HTERT RPE-1 (cell line): Measurements from ENCODE around the gene RAB11FIP3.
"Not testable (repeated sequence)": the region's sequence is repeated elsewhere in the genome, so short reads cannot be mapped to it uniquely, and the experiment has no call there.

ENCODE experiments used
- in situ Hi-C: fragments of 300-500 bp; cut with MboI; formaldehyde crosslinking; loops from 4 replicates; pipeline ENCODE4 v1.14.3; 2020; ENCODE audit warnings: low sequenced_read_pairs

RAB11FIP3 gene

DNA sequence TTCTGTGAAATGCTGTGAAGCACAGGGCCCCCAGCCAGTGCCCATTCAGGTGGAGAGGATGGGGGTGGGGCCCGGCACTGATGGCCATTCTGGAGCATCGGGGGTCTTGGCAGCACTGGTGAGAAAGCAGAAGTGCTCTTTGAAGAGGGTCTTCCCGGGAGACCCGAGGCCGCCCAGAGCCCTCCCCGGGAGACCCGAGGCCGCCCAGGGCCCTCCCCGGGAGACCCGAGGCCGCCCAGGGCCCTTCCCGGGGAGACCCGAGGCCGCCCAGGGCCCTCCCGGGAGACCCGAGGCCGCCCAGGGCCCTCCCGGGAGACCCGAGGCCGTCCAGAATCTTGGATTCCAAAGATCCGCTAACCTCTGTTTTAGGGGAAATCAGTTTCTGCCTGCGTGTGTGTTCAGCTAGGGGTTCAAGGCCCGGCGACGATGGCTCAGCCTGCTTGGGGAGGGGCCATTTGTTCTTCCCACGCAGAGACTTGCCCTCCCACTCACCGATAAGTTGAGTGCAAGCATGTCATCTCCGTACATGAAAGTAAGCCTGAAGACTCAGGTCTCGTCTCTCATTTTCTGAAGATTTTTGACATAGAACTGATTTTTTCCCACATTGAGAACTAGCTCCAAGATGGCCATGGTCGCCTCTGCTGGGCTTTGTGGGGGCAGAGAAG lies 66.9 kb downstream of the RAB11FIP3 start:
- in situ Hi-C loops = no loop called here

- in situ Hi-C loops = not testable (repeated sequence)
Measured at GRCh38 chr16:494676-495075, 69.2 kb downstream of the RAB11FIP3 start.

DNA sequence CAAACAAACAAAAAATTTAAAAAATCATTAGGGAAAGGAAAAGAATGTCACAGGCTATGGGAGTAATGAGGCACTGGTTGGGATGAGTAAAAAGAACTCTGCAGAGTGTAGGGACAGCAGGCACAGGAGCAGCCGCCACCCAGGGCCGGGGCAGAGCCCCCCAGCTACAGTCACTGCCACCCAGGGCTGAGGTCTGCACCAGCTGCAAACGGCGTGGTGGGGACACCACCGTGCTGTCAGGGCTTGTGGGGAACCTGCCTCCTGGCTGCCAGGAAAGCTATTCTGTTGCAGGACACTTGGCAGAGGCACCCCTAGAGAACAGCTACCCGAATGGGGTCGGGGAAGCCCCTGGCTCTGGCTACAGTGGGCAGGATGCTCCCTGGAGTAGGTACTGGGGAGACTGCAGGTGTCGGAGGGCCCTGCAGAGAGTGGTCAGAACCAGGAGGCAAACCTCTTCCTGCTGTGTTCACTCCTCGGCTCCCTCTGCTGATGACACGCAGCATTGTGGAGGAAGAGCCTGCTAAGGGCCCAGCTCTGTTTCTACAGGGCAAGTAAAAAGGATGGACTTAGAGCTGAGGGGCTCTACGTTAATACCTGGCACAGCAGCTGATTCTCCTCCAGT lies 69.8 kb downstream of the RAB11FIP3 start:
- in situ Hi-C loops = no loop called here

DNA sequence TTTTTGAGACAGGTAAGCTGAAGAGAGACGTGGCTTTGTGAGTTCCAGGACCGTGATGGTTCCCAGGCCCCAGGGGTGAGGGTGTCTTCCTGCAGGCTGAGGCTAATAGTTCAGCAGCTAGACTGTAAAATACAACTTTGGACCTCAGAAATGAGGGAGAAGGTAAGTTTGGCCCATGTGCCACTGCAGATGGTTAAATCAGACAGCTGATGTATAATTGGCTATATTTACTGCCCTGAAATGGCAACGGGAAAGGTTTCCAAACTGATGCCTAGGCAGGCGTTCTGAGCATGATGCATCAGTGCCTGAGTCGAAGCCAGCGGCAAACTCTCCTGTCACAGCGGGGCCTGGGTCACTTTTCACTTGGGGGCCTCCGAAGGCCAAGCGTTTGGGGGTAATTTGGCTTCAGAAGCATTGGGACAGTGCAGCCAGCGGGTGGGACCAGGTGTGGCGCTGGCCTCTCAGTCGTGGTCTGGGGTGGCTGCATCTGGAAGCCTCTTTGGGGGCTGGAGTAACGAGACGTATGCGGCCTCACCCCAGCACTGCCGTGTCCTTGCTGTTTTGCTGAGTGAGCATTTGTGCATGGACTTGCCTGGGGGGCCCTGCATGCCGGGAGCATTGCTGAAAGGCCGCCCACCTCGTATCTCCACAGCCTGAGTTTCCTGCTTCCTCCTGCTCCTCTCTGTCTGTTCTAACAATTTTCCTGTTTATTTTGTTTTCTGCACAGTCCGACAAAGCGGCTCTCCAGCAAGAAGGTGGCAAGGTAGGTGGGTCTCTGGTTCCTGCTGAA lies 70.8 kb downstream of the RAB11FIP3 start:
- in situ Hi-C loops = no loop called here

DNA sequence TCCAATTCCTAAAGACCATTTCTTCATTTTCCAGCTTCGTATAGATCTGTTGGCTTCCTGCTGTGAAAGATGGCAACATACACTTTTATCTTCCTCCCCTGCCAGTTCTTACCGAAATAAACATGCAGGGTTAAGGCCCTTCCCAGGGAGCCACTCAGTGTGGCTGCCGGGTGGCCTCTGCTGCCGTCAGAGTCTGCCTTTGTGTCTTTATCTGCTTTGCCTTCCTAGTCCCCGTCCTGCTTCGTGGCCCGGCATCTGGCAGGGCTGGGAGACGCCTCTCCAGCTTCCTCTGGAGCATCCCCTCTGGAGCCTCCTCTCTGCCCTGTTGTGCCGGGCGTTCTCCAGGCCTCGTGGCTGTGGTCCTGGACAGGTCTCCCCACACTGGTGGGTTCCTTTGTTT lies 71.8 kb downstream of the RAB11FIP3 start:
- in situ Hi-C loops = no loop called here

DNA sequence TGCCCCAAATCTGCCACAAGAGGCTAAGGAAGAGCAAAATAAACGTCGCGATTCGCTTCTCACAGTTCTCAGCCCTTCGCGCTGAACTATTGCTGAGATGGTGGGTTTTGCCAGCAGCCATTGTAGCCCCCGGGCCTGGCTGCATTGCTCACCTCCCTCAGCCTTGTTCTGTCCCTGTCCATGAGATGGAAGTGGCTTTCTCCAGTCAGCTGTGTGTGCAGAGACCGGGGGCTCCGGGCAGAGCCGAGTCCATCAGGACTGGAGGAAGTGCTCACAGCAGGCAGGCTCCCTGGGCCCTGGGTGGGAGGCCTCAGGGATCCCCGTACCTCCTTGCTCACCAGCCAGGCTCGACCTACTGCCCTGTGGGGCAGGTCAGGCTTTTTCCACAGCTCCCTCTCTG lies 74.5 kb downstream of the RAB11FIP3 start:
- in situ Hi-C loops = no loop called here

- in situ Hi-C loops = no loop called here
Measured at GRCh38 chr16:500709-501108, 75.3 kb downstream of the RAB11FIP3 start.

GRCh38 chr16:502179-502943 lies 76.9 kb downstream of the RAB11FIP3 start:
- in situ Hi-C loops = no loop called here

DNA sequence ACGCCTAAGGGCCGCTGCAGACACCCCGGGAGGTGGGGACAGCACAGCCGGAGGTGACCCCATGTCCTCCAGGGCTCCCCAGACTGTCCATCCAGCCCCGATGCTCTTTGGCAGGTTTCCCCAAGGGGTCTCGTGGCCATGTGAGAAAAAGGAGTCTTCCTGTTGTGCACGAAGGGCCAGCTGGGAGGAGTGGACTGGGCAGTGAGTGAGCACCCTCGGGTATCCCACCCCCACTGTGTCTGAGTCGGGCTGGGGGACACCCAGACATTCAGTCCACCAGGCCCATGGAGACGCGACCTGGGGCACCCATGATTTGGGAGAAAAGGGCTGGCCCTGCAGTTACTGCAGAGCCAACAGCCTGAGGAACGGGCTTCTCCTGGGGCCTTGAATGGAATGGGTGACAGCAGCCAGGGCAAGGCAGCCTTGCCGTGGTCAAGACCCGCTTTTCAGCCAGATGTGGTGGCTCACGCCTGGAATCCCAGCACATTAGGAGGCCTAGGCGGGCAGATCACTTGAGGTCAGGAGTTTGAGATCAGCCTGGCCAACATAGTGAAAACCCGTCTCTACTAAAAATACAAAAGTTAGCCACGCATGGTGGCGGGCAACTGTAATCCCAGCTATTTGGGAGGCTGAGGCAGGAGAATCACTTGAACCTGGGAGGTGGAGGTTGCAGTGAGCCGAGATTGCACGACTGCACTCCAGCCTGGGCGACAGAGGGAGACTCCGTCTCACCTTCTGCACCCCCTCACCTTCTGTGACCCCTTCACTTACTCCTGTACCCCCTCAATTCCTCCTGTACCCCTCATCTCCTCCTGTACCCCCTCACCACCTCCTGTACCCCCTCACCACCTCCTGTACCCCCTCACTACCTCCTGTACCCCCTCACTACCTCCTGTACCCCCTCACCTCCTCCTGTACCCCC lies 78.0 kb downstream of the RAB11FIP3 start:
- in situ Hi-C loops = no loop called here

GRCh38 chr16:505479-506245 lies 80.2 kb downstream of the RAB11FIP3 start:
- in situ Hi-C loops = no loop called here

GRCh38 chr16:506246-506546 lies 80.7 kb downstream of the RAB11FIP3 start:
- in situ Hi-C loops = no loop called here

DNA sequence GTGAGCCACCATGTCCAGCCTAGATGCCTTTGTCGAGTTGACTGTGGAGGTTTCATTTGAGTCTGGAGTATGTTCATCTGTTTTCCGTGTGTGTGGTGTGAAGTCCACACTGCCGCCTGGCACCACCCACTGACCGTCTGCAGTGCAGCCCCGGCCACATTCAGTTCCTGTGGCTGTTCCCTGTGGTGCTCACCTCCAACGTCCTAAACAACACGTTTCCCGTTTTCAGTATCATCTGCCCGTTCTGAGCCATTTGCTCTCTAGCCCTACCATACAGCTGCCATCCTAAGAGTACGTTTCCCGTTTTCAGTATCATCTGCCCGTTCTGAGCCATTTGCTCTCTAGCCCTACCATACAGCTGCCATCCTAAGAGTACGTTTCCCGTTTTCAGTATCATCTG lies 82.1 kb downstream of the RAB11FIP3 start:
- in situ Hi-C loops = not testable (repeated sequence)

- in situ Hi-C loops = no loop called here
Measured at GRCh38 chr16:507996-508395, 82.5 kb downstream of the RAB11FIP3 start.

DNA sequence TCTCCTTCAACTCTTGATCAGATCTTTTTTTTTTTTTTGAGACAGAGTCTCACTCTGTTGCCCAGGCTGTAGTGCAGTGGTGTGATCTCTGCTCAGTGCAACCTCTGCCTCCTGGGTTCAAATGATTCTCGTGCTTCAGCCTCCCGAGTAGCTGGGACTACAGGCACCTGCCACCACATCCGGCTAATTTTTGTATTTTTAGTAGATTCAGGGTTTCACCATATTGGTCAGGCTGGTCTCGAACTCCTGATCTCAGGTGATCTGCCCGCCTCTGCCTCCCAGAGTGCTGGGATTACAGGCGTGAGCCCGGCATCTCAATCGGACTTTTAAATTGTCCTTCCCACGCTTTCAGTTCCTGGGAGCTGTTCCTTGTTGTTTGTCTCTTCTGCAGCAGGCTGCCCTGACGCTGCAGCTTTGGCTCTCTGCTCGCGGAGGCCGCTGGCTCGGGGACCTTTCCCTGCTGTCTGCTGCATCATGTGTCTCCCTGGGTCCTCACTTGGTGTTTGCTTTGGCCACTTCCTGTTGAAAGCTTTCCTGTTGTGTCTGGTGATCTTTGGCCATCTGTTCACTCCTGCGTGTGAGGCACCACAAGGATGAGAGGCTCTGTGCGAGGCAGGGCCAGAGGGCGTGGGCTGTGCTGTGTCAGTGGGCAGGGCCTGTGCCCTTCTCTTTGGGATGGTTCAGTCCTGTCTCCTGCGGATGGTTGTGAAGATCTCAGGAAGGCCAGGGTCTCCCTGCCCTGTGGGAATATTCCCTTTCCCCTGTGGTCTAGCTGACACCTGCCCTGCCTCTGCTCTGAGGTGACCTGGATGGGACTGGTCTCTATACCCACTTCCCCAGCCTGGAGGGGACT lies 83.7 kb downstream of the RAB11FIP3 start:
- in situ Hi-C loops = no loop called here

DNA sequence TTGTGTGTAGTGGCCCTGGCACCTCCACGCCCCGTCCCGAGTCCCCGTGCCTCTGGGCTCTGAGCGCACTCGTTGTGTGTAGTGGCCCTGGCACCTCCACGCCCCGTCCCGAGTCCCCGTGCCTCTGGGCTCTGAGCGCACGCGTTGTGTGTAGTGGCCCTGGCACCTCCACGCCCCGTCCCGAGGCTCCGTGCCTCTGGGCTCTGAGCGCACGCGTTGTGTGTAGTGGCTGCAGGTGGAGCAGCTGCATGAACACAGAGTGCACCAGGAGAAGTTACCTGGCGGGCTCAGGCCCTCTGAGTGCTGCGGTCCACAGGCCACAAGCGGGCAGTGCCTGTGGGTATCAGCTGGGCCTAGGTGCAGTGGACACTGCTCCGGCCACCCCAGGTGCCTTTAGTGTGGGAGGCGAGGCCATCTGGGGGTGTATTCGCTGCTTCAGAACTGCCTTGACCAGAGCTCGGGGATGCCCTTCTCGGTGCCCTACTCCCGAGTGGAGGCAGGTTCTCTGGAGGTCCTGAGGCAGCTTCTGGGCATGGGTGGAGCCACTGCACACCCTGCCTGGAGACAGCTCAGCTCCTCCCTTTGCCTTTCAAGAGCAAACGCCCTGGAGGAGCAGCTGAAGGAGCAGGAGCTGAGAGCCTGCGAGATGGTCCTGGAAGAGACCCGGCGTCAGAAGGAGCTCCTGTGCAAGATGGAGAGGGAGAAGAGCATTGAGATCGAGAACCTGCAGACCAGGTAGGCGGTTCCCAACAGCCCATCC lies 84.8 kb downstream of the RAB11FIP3 start:
- in situ Hi-C loops = no loop called here

DNA sequence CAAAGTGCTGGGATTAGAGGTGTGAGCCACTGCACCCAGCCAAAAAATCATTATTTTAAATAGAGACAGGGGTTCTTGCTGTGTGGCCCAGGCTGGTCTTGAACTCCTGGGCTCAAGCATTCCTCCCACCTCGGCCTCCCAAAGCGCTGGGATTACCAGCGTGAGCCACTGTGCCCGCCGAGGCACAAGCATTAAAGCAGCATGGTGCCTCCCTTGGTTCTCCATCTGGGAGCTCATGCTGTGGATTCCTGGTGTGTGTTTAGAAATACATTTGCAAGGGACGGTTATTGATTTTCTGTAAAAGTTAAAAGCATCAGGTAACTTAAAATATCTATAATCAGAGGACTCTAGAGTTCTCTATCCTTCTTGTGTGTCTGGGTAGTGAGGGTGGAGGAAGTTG lies 87.4 kb downstream of the RAB11FIP3 start:
- in situ Hi-C loops = no loop called here

GRCh38 chr16:513950-514349 lies 88.5 kb downstream of the RAB11FIP3 start:
- in situ Hi-C loops = no loop called here
